DOHH2 (cell line): Measurements from ENCODE around the gene HOXB8.

Experiments used
- H3F3A ChIP-seq: fragments of 200-600 bp; sonication (generic), shearing (Covaris generic); 2 replicates; pipeline ENCODE4 v1.6.0; 2016; ENCODE audit warnings: antibody characterized with exemption, mild to moderate bottlenecking; ENCODE audit not compliant: control insufficient read depth, insufficient read depth
- H3K27ac ChIP-seq: fragments of 200-600 bp; sonication (generic); 2 replicates; pipeline ENCODE4 v1.5.1; 2014; ENCODE audit warnings: low read depth, mild to moderate bottlenecking, low read length, moderate library complexity
- H3K27me3 ChIP-seq: fragments of 200-600 bp; sonication (generic); 2 replicates; pipeline ENCODE4 v1.6.1; 2014; ENCODE audit warnings: mild to moderate bottlenecking, low read length, mixed read lengths; ENCODE audit not compliant: control insufficient read depth
- H3K36me3 ChIP-seq: fragments of 200-600 bp; sonication (generic); 2 replicates; pipeline ENCODE4 v1.6.1; 2014; ENCODE audit warnings: mild to moderate bottlenecking, low read length, moderate library complexity, mixed read lengths; ENCODE audit not compliant: control insufficient read depth
- H3K4me1 ChIP-seq: fragments of 200-600 bp; sonication (generic); 2 replicates; pipeline ENCODE4 v1.6.1; 2014; ENCODE audit warnings: mild to moderate bottlenecking, low read length, mixed read lengths; ENCODE audit not compliant: control insufficient read depth
- H3K4me2 ChIP-seq: fragments of 200-600 bp; sonication (generic); 2 replicates; pipeline ENCODE4 v1.6.0; 2014; ENCODE audit warnings: mild to moderate bottlenecking, low read length, moderate library complexity
- H3K4me3 ChIP-seq: fragments of 200-600 bp; sonication (generic); 2 replicates; pipeline ENCODE4 v1.5.1; 2014; ENCODE audit warnings: mild to moderate bottlenecking, low read length, mixed read lengths
- H3K79me2 ChIP-seq: fragments of 200-600 bp; sonication (generic); 2 replicates; pipeline ENCODE4 v1.6.1; 2014; ENCODE audit warnings: mild to moderate bottlenecking, low read length, mixed read lengths; ENCODE audit not compliant: control insufficient read depth
- H3K9me2 ChIP-seq: fragments of 200-600 bp; sonication (generic); replicated peaks from 2 replicates; pipeline ENCODE4 v1.6.1; 2014; ENCODE audit warnings: mild to moderate bottlenecking, low read length, mixed read lengths; ENCODE audit not compliant: control insufficient read depth
- H3K9me3 ChIP-seq: fragments of 200-600 bp; sonication (generic); 2 replicates; pipeline ENCODE4 v1.6.1; 2014; ENCODE audit warnings: antibody characterized with exemption, low read length, mixed read lengths; ENCODE audit not compliant: control insufficient read depth, insufficient read depth
- H4K20me1 ChIP-seq: fragments of 200-600 bp; sonication (generic); 2 replicates; pipeline ENCODE4 v1.6.0; 2014; ENCODE audit warnings: low read depth, mild to moderate bottlenecking, antibody characterized with exemption, low read length, moderate library complexity; ENCODE audit not compliant: control insufficient read depth, insufficient read depth
- CTCF ChIP-seq: fragments of 200-600 bp; sonication (generic); IDR thresholded peaks from one replicate; pipeline ENCODE4 v1.5.1; 2014; ENCODE audit warnings: antibody characterized with exemption, mild to moderate bottlenecking, low read depth, low read length; ENCODE audit not compliant: poor library complexity, severe bottlenecking
- EZH2phosphoT487 ChIP-seq: fragments of 200-600 bp; sonication (generic); IDR thresholded peaks from 2 replicates; pipeline ENCODE4 v1.6.1; 2017; ENCODE audit warnings: borderline replicate concordance, mild to moderate bottlenecking, antibody characterized with exemption, low read length, moderate library complexity, mixed read lengths

HOXB8 gene

GRCh38 chr17:48582750-48583069 is 32.4 kb downstream of the HOXB8 start:
- no peaks in the 10 kb centered on the region for H3K36me3 ChIP-seq
- TF ChIP-seq CTCF (no peak), EZH2phosphoT487 (no peak)
- H3K4me1 ChIP-seq, result peaks cover 34% of the 10 kb centered on the region
- peaks cover 9% of the 10 kb centered on the region; the same call in 1 of the 2 replicates for H3F3A ChIP-seq
- H3K9me3 ChIP-seq, result no peaks in the 10 kb centered on the region
- peaks cover 83% of the 10 kb centered on the region for H3K27me3 ChIP-seq
- H3K4me3 ChIP-seq, result no peak overlapping the region
- no peaks in the 10 kb centered on the region for H3K9me2 ChIP-seq
- no peak overlapping the region for H3K4me2 ChIP-seq
- H3K79me2 ChIP-seq, result peaks cover under 1% of the 10 kb centered on the region
- no peak overlapping the region for H3K27ac ChIP-seq
- peaks cover 7% of the 10 kb centered on the region; the same call in 1 of the 2 replicates for H4K20me1 ChIP-seq

- TF ChIP-seq CTCF (no peak), EZH2phosphoT487 (0 out of 2 replicates have a peak, but pooled peaks have one; percentile 22)
- peaks cover 4% of the 10 kb centered on the region; the same call in 1 of the 2 replicates for H3K36me3 ChIP-seq
- no peak overlapping the region for H3K27ac ChIP-seq
- H3K9me3 ChIP-seq, result no peaks in the 10 kb centered on the region
- H3K4me3 ChIP-seq, result no peak overlapping the region
- peaks cover 9% of the 10 kb centered on the region; the same call in 1 of the 2 replicates for H3F3A ChIP-seq
- peaks cover 12% of the 10 kb centered on the region for H3K79me2 ChIP-seq
- H3K9me2 ChIP-seq, result no peaks in the 10 kb centered on the region
- H3K27me3 ChIP-seq, result peaks cover 56% of the 10 kb centered on the region
- peaks cover 29% of the 10 kb centered on the region for H3K4me1 ChIP-seq
- H3K4me2 ChIP-seq, result peak overlapping the region; percentile 12; the same call in 1 of the 2 replicates
- 0 out of 2 replicates have a peak, but pooled peaks cover 3% of the 10 kb centered on the region for H4K20me1 ChIP-seq
These were observed 35.1 kb downstream of the HOXB8 start for GRCh38 chr17:48579760-48580554.

- peaks cover 4% of the 10 kb centered on the region; the same call in 1 of the 2 replicates for H3K36me3 ChIP-seq
- TF ChIP-seq EZH2phosphoT487 (no peak), CTCF (no peak)
- peaks cover 29% of the 10 kb centered on the region for H3K4me1 ChIP-seq
- no peaks in the 10 kb centered on the region for H3K9me2 ChIP-seq
- H3K4me3 ChIP-seq, result peak overlapping the region; percentile 78
- H3K27ac ChIP-seq, result no peak overlapping the region
- H3F3A ChIP-seq, result peaks cover 9% of the 10 kb centered on the region; the same call in 1 of the 2 replicates
- H3K9me3 ChIP-seq, result no peaks in the 10 kb centered on the region
- H3K4me2 ChIP-seq, result peak overlapping the region; percentile 70
- H4K20me1 ChIP-seq, result 0 out of 2 replicates have a peak, but pooled peaks cover 3% of the 10 kb centered on the region
- H3K27me3 ChIP-seq, result peaks cover 52% of the 10 kb centered on the region
- peaks cover 12% of the 10 kb centered on the region for H3K79me2 ChIP-seq
These were observed 35.7 kb downstream of the HOXB8 start for GRCh38 chr17:48579471-48579759.
